HTERT RPE-1 (cell line): ENCODE data around the gene PNKD.
"Not testable (repeated sequence)": the region's sequence is repeated elsewhere in the genome, so short reads cannot be mapped to it uniquely, and the experiment has no call there.

Experiments
- in situ Hi-C: fragments of 300-500 bp; cut with MboI; formaldehyde crosslinking; loops from 4 replicates; pipeline ENCODE4 v1.14.3; 2020; ENCODE audit warnings: low sequenced_read_pairs

The PNKD gene

DNA sequence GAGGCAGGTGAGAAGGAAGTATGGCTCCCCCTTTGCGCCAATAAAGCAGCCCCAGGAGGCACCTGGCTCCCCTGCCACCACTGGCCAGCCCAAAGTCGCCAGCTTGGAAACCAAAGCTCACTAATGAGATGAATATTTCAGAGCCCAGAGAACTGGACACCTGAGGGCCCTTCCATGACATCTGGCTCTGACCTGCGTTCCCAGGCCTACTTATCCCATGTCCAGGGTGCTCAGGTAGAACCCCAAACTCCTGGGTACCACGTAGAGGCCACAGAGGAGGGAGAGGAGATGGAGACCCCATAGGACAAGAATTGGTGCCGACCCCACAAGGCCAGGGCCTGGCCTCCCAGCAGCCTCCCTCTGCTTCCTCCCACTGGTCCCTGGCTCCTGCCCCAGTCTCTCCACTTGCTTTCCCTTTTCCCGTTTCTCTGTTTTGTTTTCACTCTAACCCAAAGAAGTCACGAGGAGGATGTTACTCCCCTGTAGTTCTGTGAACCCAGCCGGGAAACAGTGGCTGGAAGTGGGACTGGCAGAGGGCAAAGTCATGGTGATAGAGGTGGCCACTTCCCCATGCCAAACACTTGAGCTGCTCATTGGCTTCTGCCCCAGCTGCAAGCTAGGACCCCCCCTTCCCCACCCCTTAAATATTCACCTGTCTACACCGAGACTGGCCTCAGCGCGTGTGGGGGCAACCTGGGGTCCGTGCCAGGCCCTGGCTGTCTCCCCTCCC lies 21.2 kb downstream of the PNKD start:
- in situ Hi-C loops = no loop called here

DNA sequence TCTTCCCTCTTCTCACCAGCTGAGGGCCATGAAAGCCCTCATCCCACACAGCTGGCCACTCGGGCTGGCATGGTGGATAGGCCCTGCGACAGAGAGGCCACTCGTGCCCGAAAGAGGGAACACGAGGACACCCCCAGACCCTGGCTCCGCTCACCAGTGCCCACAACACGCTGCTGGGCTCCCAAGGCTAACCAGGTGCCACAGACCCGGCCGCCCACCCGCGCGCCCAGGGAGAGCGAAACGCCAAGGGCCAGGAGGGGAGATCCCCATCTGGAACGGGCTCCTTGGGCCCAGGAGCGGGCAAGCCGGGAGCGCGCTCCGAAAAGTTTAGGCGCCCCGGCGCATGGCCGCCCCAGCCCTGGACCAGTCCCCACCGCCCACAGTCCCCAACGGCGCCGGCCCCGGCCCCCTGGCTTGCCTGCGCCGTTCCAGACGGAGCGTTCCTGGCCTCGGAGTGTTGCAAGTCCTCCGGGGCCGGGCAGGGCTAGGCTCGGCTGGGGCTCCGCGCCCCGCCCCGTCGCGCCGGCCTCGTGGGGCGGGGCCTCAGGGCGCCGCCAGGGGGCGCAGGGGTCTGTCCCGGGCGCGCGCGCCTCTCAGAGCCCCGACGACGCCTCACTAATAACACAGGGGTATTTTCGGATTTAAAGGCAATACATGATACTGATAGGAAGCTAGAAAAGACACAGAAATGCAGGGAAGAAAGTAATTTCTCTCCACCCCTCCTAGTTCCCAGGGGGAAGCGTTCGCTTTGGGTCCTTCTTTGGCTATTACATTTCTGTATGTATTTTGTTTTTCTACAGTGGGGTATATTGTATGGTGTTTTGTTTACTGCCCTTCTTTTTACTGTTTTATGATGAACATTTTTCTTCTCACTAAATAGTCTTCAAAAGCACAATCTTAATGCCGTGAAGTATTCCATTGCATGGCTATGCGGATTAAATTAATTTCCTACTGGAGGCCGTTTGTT lies 22.0 kb downstream of the PNKD start, which contains the start of gene TMBIM1:
Gene TMBIM1 (minus strand): TSS at position 456 of the 967 bp plus-strand sequence. CDS start 10,362 bp downstream, outside the sequence.
- in situ Hi-C loops = no loop called here

DNA sequence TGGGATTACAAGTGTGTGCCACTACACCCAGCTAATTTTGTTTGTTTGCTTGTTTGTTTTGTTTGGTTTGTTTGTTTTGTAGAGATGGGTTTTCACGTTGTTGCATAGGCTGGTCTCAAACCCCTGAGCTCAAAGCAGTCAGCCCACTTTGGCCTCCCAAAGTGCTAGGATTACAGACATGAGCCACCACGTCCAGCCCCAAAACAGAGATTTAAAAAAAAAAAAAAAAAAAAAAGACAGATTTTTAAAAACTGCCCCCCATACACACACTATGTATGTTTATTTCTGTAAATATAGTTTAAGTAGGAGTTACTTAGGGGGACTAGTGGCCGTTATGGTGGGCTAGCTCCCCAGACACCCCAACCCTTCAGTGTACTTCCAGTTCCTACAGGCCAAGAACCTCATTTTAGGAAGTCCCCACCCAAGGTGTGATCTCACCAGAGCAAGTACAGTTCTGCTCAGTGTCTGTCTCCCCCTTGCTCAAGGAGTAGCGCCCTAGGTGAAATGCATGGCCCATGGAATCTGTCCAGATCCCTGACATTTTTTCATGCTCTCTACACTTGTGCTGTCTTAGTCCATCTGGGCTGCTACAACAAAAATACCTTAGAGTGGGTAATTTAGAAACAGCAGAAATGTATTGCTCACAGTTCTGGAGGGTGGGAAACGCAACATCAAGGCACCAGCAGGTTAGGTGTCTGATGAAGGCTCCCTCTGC lies 23.6 kb downstream of the PNKD start:
- in situ Hi-C loops = no loop called here

DNA sequence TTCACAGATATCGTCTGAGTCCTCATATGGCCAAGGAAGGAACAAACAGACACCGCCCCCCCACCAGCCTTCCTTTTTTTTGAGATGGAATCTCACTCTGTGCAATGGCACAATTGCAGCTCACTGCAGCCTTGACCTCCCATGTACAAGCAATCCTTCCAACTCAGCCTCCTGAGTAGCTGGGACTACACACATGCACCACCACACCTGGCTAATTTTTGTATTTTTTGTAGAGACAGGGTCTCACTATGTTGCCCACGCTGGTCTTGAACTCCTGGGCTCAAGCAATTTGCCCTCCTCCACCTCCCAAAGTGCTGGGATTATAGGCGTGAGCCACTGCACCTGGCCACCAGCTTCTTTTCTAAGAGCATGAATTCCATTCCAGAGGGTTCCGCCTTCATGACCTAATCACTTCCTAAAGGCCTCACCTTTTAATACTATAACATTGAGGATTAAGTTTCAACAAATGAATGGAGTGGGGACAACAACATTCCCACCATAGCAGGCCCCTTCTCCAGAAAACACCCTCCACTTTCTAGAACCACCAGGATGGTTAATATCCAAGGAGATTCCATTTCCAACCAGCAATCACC lies 24.2 kb downstream of the PNKD start:
- in situ Hi-C loops = no loop called here

DNA sequence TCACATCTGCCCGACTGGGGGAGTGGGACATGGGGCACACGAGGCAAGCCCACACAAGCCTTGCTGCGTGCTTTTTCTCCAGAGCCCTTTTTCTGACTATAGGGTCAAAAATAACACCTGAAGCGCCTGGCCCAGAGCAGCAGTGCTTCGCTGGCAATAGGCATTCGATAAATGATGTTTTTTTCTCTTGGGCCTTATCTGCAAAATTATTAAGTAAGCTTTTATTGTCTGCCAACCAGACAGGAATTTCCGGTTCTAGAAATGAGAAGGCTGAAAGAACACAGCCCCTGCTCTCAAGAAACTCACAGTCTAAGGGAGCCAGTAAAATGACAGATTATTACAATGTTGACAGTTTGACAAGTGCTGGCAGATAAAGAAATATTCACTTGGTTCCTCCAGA lies 24.7 kb downstream of the PNKD start:
- in situ Hi-C loops = no loop called here

DNA sequence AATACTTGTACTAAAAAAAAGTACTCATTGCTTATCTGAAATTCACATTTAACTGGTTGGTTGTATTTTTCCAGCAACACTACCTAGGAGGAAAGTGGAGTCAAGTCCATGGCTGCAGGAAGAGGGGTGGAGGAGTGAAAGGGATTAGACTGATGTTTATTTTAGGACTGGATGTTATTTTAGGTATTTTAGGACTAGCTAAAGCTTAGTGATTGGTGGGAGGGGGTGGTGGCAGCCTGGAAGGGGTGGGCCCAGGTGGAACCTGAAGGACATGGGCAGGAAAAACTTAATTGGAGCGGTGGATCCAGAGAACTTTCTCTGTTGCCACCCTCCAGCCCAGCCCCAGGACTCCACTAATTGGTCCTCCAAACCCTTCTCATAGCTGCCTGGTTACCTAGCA lies 25.9 kb downstream of the PNKD start:
- in situ Hi-C loops = no loop called here

DNA sequence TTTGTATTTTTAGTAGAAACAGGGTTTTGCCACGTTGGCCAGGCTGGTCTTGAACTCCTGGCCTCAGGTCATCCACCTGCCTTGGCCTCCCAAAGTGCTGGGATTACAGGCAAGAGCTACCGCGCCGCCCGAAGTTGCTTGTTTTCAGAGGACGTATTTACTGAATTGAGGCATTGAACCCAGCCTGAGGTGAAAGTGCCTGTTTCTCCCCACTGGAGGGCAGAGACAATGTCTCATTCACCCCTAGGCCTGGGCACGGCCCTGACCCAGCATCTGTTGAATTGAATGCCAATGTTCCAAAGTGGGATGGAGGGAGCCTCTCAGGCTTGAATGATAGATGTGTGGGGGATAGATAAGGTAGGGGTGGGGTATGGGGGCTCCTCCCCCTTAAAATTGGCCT lies 26.5 kb downstream of the PNKD start:
- in situ Hi-C loops = no loop called here

DNA sequence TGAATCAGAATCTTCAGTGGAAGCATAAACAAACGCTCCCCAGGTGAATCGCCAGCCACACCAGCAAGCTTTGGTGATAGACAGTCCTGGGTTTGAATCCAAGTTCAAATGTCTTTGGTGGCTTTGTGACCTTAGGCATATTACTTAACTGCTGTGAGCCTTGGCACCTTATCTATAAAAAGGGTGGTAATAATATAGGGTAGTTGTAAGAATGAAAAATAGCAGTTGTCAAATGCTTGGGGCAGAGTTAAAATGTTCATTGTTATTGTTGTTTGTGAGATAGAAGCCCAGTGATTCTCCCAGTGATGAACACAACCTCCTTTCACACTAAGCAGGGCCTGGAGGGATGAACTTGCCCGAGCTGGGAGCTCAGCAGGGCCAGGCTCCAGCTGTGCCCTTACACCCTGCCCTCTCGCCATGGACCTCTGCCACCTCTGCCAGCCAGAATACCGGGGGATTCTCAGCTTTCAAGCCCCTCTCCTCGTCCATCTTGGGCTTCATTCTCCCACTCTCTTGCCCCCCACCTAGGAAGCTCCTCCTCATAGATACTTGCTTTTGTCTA lies 28.1 kb downstream of the PNKD start:
- in situ Hi-C loops = no loop called here

DNA sequence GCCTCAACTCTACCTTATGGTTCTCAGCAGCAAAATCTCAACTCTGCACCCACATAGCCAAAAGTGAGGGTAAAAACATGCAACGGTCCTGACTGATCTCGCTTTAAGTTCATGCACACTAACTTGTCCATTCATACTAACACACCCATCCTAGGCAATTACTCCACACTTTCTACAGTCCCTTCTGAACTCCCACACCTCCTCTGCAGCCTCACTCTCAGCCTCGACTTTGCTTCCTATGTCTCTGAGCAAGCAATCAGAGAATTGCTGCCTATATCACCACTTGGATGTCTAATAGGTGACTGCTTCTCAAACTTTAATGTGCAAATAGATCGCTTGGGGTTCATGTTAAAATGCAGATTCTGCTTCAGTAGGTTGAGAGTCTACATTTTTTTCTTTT lies 29.8 kb downstream of the PNKD start:
- in situ Hi-C loops = no loop called here

DNA sequence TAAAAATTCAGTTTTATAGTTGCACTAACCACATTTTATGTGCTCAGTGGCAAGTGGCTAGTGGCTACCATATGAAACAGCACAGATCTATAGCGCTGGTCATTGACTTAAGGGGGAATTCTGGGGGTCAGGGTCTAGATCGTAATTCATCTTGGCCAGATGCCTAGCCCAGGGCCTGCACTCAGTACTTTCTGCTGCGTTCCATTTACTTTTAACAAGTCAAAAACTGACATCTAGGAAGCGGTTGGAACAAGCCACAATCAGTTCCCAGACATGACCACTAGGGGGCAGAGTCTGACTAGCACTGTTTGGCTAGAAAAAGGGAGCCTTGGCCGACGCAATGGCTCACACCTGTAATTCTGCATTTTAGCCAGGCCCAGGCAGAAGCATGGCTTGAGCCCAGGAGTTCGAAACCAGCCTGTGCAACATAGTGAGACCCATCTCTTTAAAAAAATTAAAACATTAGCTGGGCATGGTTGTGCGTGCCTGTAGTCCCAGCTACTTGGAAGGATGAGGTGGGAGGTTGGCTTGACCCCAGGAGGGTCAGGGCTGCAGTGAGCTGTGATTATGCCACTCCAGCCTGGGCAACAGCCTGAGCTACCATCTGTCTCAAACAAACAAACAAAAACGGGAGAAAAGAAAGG lies 31.0 kb downstream of the PNKD start:
- in situ Hi-C loops = no loop called here

DNA sequence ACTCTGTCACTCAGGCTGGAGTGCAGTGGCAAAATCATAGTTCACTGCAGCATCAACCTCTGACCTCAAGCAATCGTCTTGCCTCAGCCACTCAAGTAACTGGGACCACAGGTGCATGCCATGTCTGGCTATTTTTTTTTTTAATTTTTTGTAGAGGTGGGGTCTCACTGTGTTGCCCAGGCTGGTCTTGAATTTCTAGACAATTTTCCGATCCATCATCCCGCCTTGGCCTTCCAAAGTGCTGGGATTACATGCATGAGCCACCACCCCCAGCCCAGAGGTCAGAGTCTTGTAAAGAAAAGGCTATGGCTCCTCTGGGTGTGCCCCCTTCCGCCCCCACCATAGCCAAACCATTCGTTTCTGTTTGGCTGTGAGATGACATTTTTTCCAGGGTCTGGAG lies 35.1 kb downstream of the PNKD start:
- in situ Hi-C loops = no loop called here

DNA sequence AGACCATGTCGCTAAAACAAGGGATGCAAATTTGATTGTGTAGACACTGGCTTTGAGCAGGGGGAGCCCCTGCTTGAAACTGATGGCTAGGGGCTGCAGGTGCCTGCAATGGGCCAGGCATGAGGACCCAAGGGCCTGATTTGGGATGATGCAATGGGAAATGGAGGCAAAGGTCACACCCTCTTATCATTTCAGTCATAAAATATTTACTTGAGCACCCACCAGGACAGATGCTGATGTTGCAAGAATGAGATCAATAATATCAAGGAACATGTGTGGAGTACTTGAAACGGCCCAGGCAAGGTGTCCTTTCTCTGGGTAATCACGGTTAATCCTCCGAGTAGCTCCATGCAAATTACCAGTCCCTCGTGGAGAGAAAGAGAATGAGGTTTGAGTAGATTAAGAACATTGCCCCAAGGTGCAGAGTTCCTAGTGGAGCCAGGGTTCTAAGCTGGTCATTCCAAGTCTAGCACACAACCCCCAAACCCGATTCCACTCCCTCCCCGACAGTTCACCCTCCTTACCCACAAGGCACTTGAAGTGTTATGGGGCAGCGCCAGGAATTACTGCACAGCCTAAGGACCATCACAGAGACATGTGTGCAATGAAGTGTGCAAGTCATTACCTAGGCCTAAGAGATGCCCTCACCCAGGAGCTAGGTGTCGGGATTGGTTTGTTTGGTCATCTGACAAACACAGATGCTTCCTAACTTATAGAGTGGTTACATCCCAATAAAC lies 36.0 kb downstream of the PNKD start:
- in situ Hi-C loops = no loop called here

DNA sequence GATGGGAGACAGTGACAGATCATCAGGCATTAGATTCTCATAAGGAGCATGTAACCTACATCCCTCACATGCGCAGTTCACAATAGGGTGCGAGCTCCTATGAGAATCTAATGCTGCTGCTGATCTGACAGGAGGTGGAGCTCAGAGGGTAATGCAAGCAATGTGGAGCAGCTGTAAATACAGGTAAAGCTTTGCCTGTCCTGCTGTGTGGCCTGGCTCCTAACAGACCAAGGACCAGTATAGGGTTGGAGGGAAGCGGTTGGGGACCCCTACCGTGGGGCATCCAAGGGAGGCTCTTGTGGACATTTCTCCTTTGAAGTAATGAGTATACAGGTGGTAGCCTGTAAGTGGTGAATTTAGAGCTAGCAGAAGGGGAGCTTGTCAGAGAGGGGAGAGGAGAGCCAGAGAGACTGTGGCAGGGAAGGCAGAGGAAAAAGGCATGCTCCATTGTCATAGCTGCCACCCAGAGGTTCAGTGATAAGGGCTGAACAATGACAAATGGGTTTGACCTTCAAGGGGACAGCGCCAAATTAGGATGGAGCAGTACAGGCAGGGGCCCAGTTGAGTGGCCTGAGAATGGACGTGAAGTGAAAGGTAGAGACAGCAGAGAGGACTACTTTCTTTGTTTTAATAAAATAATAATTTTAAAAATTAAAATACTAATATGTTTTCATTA lies 37.2 kb downstream of the PNKD start:
- in situ Hi-C loops = no loop called here

DNA sequence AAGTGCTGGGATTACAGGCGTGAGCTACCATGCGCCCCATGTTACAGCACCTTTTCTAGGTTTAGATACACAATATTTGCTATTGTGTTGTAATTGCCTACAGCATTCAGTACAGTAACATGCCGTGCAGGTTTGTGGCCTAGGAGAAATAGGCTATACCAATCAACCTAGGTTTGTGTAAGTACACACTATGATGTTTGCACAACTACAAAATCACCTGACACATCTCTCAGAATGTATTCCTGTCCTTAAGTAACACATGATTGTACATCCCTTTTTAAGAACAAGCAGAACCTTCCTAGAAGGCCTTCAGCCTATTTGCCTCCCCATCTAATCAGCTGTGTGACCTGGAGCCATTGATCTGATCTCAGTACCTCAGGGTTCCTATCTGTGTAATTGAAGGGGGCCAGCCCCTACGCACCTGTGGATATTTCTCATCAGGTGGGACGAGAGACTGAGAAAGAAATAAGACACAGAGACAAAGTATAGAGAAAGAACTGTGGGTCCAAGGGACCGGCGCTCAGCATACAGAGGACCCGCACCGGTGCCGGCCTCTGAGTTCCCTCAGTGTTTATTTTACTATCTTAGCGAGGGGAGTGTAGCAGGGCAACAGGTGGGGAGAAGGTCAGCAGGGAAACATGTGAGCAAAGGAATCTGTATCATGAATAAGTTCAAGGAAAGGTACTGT lies 40.7 kb downstream of the PNKD start:
- in situ Hi-C loops = no loop called here

DNA sequence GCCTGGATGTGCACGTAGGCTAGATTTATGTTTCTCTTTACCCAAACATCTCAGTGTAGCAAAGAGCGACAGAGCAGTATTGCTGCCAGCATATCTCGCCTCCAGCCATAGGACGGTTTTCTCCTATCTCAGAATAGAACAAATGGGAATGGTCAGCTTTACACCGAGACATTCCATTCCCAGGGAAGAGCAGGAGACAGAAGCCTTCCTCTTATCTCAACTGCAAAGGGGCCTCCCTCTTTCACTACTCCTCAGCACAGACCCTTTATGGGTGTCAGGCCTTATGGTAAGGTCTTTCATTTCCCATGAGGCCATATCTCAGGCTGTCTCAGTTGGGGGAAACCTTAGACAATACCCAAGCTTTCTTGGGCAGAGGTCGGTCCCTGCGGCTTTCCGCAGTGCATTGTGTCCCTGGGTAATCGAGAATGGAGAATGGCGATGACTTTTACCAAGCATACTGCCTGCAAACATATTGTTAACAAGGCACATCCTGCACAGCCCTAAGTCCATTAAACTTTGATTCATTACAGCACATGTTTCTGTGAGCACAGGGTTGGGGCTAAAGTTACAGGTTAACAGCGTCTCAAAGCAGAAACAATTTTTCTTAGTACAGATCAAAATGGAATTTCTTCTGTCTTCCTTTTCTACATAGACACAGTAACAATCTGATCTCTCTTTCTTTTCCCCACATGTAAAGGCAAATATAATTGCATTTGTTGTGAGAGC lies 41.4 kb downstream of the PNKD start:
- in situ Hi-C loops = not testable (repeated sequence)

DNA sequence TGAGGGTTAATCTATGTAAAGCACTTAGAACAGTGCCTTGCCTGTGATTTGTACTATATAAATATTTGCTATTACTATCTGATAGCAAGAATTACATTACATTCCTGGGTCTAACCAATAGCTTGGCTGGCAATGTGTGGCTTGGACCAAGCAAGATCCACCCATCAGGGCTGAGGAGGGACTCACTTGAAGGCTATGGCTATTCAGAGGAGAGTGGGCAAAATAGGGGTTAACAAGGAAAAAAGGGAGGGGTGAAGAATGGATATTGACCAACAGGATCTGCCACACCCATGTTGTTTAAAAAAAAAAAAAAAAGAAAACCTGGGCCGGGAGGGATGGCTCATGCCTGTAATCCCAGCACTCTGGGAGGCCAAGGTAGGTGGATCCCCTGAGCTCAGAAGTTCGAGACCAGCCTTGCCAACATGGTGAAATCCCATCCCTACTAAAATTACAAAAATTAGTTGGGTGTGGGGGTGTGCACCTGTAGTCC lies 42.0 kb downstream of the PNKD start:
- in situ Hi-C loops = no loop called here

DNA sequence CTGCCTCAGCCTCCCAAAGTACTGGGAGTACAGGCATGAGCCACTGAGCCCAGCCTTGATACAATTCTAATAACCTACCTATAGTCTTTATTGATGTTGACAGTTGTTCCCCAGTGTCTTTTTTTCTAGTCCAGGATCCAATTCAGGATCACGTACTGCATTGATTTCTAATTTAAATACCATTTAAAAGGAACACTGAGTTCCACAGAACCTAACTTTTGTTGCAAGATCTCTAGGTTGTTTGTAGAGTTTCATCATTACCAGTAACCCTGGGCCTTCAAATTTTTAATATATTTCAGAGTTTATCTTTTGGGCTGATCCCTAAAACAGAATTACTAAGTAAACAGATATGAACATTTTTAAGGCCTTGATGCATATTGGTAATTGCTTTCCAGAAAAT lies 43.0 kb downstream of the PNKD start:
- in situ Hi-C loops = no loop called here

DNA sequence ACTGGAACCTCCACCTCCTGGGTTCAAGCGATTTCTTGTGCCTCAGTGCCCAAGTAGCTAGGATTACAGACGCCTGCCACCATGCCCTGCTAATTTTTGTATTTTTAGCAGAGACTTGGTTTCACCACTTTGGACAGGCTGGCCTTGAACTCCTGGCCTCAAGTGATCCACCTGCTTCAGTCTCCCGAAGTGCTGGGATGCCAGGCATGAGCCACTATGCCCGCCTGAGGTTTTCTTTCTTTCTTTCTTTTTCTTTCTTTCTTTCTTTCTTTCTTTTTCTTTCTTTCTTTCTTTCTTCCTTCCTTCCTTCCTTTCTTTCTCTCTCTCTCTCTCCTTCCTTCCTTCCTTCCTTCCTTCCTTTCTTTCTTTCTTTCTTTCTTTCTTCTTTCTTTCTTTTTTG lies 44.4 kb downstream of the PNKD start:
- in situ Hi-C loops = not testable (repeated sequence)
